NCI-H1092 (cell line): ENCODE results near the gene RNH1.

Experiments
- DNase-seq: peaks from one replicate; lab custom pipeline; 2025; lab: John Stamatoyannopoulos, UW

Gene RNH1

DNA sequence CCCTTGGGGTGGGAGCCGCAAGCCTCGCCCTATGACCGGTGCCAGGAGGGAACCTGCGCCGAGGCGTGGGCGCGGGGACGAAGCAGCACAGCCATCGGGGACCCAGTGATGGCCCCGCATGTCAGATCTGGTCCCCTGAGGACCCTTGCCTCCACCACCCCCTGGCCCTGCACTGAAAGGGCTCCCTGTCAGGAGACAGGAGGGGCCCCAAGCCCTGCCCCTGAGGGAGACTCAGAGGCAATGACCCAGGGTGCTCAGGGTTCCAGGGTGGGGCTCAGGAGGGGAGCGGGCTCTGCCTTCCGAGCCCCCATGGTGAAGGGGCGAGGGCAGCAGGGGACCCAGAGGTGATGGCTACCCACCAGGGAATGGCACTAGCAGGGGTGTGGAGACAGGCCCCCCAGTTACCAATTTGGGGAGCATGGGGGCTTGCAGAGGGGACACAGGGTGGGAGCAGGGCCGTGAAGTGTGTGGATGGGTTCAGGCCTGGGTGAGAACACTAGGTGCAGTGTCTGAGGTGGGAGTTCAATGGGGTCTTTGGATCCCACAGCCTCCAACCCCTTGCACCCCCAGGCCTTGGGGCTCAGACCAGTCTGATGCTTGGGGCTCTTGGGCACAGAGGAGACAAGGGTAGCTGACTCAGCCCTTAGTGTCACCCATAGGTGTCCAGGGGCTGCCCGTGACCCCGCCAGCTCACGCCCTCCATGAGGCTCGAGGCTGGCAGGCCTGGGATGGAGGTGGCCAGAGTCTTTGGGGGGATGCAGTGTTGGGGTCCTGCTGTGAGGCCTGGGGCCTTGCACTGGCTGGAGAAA lies 30.8 kb upstream of the RNH1 start:
- no peak for DNase-seq

GRCh38 chr11:536841-537621 lies 30.0 kb upstream of the RNH1 start, which contains the start of gene LRRC56:
Gene LRRC56 (plus strand): TSS chr11:537527. CDS start chr11:540685, 3,158 bp downstream.
- peak; percentile 73 for DNase-seq

DNA sequence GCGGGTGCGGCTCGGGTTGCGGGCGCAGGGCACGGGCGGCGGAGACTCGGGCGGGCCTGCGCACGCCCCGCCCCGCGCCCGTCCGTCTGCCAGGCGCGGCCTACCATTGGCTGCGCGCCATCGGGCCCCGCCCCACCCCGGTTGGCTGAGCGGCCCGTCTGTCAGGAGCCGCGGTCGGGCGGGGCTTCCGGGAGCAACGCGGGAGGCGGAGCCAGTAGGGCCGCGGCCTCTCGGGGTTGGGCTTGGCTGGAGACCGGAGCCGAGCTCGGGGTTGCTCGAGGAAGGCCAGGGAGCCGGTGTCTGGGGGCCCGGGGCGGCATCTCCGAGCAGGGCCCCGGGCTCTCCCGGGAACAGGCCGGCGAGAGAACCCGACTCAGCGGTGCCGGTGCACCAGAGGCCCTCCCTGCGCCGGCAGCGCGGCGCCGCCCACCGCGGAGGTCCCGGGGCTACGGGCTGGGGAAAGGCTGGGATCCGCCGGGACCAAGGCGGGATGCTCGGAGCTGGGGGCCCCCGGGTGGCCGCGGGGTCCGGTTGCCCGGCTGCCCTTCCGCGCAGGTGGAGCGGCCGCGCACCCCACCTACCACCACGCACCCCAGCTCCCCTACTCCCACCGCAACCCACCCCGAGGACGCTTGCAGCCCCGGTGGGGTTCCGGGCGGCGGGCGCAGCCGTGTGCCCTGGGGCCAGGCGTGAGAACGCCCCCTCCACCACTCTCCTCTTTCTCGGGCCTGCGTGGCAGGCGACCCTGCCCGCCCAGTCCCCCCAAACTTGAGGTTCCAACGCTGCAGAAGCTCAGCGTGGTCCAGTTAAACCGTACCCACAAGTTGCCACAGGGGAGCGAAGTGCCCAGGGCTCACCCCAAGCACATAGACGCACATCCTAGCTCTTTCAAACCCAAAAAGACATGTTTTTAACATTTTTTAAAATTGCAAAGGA lies 28.7 kb upstream of the RNH1 start, which contains the start of gene HRAS:
TSS of gene HRAS (minus strand) at position 58 of the 936 bp plus-strand sequence.
- DNase-seq: peak; percentile 91

DNA sequence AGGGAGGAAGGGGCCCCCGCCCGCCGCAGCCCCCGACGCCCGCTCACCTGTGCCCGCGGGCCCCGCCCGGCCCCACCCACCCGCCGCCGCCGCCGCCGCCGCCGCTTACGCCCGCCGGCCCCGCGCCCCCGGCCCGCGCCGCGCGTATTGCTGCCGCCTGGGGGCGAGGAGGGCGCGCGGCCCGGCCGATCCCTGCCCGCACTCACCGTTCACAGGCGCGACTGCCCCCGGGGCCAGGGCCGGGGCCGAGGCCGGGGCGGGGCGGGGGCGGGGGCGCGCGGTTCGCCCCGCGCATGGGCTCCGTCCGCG lies 28.1 kb upstream of the RNH1 start:
- no peak for DNase-seq

- no peak for DNase-seq
These were observed 27.6 kb upstream of the RNH1 start for GRCh38 chr11:534396-535209.

- DNase-seq: no peak
These were observed 26.7 kb upstream of the RNH1 start for GRCh38 chr11:533586-534395.

DNA sequence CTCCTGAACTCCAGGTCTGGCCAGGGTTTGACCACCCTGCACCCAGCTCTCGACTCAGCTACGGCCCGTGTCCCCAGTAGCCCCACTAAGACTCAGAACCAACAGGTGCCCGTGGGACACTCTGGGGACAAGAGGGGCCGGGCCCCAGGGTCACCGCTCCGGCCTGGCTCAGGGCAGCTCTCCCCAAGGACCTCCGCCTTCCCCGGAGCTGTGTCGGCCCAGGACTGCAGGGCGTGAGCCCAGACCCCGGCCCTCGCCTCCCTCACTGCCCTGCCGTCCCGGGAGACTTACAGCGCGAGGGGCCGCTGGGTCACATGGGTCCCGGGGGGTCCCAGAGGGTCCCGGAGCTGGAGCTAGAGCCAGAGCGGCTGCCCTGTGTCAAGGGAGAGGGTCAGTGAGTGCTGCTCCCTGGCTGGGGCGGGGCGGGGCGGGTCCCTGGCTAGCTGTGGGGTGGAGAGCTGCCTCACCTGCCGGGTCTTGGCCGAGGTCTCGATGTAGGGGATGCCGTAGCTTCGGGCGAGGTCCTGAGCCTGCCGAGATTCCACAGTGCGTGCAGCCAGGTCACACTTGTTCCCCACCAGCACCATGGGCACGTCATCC lies 26.0 kb upstream of the RNH1 start:
- DNase-seq: no peak

DNA sequence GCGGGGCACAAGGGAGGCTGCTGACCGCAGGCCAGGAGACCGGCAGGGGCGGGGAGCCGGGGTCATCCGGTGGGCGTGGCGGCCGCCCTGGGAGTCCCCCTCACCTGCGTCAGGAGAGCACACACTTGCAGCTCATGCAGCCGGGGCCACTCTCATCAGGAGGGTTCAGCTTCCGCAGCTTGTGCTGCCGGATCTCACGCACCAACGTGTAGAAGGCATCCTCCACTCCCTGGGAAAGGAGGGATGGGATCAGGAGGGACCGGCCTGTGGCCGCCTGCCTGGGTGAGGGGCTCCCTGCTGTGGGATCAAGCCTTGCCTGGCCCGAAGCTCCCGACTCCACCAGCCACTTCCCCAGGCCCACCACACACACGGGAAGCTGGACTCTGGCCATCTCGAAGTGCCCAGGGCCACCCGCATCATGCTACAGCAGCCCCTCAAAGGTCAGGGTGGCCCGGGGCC lies 25.5 kb upstream of the RNH1 start:
- DNase-seq: no peak

- no peak for DNase-seq
These were observed 25.0 kb upstream of the RNH1 start for GRCh38 chr11:531919-532526.

- DNase-seq: no peak
These were observed 24.2 kb upstream of the RNH1 start for GRCh38 chr11:530960-531831.

- DNase-seq: no peak
These were observed 22.8 kb upstream of the RNH1 start for GRCh38 chr11:529728-530411.

DNA sequence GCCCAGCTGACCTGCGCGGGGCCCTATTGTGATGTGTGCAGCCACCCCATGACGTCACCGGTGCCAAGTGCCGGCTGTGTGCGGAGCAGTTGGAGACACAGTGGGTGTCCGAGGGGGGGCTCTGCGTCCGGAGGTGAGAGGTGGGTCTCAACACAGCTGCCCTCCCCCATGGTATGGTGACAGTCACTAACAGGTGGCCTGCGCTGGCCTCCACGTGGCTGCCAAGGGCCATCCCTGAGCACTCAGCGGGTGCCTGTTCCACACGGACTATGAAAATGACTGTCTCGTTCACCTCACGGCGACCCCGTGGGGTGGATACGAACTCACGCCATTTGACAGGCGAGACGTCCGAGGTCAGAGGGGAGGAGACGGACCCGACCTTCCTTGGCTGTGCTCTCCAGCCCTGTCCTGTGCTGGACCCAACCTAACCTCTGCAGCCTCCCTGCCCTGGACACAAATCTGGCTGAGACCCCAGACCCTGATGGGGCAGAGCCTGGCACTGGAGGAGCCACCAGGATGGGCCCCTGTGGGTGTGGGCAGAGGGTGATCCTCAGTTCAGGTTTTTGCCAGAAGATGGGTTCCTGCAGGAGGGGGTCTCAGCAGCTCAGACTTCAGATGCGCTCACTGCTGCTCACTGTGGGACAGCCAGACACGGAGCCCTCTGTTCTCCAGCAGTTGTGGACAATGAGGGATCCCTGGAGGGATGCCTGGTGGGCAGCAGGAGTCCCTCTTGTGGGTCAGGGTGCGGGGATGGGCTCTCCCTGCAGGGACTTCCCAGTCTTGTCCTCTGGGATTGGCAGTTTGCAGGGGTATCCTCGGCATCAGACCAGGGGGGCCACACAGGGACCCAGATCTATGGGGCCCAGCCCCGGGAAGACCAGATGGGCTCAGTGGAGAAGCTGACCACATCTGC lies 22.0 kb upstream of the RNH1 start:
- DNase-seq: no peak

DNA sequence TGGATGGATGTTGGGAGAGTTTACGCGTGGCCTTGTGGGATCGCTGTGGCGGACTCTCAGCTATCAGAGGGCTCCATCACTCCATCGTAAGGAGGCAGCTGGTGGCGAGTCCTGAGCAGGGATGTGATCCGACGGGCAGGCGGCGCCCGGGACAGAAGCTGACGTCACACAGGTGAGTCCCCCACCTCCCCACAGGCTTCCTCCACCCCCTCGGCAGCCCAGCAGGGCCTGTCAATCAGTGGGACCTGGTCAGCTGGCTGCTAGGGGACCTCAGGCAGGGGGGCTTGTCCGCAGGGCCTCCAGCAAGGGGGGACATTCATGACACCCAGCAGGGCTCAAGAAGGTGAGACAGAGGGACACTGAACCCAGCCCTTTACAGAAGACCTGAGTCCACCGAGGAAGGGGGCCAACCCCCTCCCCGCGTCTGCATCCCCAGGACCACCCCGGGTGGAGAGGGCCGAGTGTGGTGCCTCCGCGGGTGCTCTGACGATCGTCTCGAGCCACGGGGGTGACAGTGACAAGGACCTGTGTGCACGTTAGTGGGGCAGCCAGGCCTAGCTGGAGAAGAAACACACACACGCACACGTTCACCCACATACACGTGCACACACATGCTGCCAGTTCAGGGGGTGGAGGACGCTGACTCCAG lies 21.2 kb upstream of the RNH1 start:
- DNase-seq: no peak

- DNase-seq: no peak
These were observed 19.1 kb upstream of the RNH1 start for GRCh38 chr11:526192-526591.

- no peak for DNase-seq
These were observed 14.2 kb upstream of the RNH1 start for GRCh38 chr11:521177-521688.
